Dedifferentiated amniotic fluid mesenchymal stem cell (primary cell): ENCODE measurements around the gene GBF1.
A peak's percentile ranks its signal among the peaks of the same experiment; 100 is the strongest.

ENCODE experiments used
- DNase-seq: peaks from one replicate; pipeline ENCODE4 v3.0.0-alpha.2; 2016; ENCODE audit errors: extremely low spot score

GBF1 gene

DNA sequence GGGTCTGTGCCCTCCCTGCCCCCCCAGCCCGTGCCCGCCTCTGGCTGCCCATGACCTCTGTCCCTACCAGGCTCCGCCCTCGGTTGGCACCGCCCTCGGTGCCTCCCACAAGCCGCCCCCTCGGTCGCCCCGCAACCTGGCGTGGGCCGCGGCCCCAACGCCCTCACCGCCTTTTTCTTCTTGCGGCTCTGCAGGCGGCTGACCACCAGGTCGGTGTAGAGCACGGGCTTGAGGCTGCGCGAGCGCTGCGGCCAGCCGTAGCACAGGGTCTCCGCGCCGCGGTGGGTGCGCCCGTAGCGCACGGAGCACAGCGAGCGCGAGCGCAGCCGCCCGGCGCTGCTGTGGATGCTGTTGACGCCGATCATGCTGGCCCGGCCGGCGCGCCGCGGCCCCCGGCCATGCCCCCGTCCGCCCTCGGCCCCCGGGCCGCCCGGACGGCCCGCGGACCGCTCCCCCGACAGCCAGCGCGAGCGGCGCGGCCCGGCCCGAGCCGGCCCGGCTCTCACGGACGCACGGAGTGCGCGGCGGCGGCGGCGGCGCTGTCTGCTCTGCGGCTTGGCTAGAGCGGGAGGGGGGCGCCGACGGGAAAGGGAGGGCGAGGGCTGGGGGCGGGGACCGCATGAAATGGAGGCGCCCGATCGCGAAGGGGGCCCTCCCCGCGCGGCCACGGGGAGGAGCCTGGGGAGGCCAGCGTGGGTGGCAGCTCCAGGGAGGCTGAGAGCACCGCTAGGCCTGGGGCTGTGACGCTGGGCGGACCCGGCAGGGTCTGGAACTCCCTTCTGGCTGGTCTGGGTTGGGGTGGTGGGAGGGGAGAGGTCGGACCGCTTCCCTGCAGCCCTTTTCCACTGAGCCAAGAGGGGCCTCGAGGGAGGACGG is 163.6 kb downstream of the GBF1 start:
- DNase-seq = peak; percentile 46

DNA sequence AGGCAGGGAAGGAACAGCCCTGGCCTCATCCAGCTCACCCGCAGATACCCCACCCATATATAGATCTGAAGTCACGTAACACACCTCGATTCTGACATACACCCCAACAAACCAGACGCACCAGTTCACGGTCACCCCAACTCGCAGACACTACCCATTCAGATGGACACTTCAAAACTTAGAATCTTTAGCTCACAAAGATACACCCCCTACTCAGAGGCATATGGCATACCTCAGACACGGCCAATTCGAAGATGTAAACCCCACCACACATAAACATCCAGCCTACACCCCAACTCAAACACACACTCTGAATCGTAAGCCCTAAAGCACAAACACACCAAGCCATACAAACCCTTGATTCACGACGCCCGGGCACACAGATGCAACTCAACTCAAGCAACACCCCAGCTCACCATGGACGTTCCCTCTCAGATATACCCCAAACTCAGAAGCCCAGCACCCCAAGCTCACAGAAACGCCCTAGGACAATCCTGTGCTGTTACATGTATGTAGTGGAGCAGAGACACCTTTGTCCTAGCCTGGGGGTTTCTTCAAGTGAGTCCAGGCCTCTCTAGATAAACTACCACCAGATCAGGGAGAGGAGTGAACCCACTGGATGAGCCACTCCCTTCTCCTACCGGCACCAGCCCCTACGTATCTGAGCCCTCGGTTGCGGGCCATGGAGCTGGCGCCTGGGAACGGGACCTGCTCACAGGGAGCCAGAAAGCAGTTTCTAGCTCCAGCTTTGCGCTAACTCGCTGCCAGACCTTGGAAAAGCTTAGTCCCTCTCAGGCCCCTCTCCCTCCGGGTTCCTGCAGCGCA is 164.5 kb downstream of the GBF1 start:
- no peak for DNase-seq

DNA sequence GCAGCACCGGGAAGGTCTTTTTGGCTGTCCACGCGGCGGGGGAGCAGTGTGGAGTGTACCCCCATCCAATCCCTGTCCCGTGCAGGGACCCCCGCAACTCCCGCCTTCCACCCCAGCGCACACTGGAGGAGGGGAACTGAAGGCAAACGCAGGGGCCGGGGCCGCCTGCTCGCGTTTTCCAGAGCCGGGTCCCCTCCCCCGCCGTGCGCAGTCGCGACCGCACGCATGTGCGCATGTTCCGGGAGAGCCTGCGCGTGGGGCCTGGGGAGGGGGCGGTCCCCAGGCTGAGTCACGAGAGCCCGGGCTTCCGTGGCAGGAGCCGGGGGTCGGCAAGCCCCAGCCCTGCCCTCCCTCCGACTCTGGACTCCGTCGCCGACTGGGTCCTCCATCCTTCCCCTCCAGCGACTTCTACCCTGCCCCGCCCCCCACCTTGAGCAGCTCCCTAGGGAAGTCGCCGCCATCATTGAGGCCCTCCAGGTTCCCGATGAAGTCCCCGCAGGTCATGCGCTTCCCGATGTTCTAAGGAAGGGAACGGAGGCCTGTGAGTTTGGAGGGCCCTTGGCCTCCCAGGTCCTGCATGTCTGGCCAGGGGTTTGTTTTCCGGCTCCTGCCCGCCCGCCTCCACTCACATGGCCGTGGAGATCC is 165.2 kb downstream of the GBF1 start:
- DNase-seq = no peak

DNA sequence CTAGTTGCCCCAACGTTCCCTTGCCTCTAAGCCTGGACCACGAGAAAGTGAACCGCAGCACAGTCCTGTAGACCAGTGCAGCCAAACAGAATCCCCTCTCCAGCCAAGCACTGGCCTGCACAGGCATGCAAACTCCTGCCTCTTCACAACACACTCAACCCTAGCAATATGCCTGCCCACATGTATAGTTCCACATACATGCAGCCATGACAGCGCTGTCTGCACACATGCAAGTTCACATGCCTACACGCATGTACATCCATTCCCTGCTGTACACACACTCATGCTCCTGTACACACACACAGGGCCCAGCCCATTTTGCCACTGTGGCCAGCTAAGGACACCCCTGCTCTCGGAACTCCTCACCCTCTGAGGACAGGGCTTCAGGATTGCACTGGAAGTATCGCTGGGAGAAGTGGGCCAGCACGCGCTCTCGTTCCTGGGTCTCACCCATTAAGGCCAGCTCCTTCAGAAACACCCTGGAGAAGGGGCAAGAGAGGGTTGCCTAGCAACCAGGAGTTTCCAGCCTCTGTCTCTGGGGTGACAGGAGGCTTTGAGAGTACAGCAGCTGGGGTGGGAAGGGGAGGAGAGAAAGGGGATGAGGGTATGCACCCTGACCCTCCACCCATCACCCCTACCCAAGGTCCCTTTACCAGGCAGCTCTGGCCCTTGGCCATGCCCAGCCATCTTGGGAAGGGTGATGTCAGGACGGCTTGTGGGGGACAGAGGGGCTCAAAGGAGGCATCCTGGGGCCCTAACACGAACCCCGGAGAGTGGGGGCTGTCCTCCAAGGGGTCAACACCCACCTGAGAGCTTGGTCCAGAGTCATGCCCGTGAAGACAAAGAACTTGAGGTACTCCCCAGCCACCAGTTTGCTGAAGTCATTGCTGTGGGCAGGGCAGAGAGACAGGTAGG is 166.3 kb downstream of the GBF1 start:
- DNase-seq = no peak

DNA sequence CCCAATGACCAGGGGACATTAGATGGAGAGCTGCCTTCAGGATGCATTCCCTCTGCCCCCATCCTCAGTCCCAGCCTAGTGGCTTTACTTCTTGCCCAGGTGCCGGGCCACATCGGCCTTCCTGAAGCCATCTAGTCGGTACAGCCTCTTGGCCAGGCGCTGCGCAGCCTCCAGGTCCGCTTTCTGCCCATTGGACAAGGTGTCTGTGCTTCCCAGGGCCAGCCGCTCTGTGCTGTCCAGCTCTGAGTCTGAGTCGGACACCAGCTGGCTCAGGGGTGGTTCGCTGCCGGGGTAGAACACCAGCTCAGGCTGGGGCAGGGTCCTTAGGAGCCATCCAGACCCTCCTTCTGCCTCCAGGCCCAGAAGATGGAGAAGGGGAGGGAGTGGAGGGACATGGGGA is 167.0 kb downstream of the GBF1 start:
- no peak for DNase-seq

DNA sequence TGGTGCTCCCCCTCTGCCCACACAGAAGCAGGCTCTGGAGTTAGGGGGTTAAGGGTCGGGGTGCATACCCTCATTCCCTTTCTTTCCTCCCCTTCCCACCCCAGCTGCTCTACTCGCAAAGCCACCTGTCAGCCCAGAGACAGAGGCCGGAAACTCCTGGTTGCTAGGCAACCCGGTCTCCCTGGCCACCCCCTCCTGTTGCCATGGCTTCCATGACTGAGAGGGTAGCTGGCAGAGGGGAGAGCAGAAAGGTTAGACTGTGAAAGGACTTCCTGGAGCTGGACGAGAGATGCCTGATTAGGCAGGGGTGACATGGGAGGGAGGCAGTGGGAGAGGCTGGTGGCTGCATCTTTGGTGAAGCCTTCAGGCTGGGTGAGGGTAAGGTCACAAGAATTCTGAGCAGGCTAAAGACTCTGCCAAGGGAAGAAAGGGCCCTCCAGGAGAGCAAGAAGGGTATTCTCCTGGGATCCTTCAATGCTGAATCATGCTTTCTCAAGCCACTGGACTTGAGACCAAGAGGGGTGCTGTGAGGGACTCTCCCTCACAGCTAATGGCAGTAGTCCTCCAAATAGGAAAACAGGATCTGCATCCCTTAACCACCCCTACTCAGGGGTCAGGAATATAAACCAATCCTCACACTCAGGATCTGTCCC is 167.8 kb downstream of the GBF1 start:
- DNase-seq = no peak

DNA sequence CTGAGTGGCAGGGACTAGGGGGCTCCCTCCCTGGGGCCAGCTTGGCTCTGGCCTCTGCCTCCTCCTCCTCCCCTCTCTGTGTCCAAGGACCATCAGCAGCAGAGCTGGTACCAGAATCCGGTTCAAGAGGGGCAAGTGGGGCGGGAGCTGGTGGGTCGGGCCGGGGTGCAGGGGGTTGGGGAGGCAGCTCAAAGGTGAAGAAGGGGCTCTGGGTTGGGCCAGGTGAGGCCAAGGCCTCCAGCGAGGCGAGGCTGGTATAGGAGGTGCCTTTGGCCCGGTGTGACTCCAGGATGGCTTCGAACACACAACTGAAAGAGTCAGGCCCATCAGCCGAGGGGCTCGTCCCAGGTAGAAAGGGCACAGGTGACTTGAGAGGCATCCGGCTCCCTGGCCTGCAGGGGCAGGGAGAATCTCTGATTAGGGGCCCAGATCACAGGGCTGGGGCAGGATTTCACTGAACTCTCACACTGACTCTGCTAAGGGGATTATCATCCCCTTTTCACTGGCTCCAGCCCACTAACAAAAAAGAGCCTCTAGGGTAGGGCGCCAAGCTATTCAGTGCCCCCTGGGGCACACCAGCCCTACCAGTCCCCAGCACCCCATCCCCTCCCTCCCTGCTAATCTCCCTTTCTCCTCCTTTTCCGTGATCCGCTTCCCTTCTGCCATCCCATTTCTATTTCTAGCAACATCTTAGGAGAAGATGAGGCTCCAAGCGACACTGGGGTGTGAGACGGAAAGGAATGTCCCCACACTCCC is 168.7 kb downstream of the GBF1 start:
- no peak for DNase-seq

DNA sequence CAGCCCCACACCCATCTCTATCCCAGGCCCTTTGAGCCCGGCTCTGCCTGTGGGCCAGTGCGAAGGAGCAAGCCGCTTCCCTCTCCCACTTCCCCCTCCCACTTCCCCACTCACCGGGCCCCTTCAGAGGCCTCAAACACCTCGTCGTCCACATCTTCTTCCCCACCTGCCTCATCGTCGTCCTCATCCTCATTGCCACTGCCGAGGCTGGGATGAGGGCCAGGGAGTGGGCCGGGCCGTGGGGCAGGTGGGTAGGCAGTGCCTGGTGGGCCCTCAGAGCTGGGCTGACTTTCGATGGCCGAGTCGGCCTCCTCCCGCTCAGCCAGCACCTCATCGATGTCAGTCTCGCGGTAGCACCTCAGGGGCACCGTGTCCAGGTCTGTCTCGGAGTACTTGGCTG is 169.4 kb downstream of the GBF1 start:
- no peak for DNase-seq

DNA sequence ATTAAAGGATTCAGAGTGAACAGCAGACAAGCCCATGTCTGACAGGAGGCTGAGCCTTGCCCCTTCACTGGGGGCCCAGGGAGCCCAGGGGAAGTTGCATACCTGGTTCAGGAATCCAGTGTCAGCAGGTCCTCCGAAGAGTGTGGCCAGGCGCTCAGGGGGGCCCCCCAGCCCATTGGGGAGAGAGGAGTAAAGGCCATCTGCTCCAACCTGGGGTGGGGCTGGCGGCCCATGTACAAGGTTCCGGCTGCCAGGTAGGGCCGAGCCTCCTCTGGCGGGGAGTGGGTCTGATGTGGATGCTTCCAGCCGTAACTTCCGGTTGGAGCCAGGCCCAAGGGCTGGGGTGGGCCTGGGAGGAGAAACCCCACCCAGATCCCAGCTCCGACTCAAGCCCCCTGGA is 171.0 kb downstream of the GBF1 start:
- no peak for DNase-seq

DNA sequence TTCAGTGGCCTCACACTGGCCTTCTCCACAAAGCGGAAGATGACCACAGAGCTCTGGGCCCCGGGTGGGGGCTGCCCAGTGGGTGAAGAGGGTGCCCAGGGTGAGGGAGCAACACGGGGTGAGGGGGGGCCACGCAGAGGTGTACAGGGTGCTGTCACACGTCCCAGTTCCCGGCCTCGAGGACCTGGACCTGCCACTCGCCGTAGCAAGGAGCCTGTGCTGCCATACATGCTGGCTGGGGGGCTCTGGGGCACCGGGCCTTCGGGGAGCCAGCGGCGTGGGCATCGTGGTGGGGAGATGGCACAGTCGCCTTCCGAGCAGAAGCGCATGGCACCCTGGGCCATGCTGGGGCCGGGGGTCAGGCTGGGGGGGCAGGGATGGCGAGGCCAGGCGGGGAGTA is 171.4 kb downstream of the GBF1 start:
- DNase-seq = no peak

DNA sequence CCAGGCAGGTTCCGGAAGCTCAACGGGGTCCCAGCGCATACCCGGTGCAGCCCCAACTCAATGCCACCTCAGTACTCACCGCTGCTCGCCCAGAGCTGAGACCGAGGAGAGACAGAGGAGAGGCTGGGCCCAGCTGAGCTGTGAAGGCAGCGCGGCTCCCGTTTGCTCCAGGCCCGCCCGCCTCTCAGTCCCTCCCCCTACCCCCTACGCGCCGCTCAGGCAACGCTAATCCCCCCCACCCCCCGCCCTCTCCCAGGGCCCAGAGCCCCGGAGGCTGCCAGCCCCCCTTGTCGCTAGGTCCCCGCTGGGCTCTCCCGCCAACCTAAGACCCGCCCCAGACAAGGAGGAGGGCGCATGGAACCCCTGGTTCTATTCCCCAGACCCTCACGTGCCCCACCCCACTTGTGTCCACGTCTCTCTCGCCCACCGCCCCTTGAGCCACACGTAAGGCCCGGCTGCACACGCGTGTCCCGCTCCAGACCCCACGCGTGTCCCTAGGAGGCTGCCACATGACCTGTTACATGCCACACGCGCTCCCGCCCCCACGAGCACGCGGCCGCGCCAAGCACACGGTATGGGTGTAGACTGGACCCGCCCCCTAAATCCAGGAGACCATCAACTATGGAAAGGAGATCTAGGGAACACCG is 173.4 kb downstream of the GBF1 start, which contains the start of gene PSD:
PSD (minus strand) TSS at position 164 of the 647 bp plus-strand sequence. CDS start 1,747 bp downstream, outside the sequence.
- no peak for DNase-seq

DNA sequence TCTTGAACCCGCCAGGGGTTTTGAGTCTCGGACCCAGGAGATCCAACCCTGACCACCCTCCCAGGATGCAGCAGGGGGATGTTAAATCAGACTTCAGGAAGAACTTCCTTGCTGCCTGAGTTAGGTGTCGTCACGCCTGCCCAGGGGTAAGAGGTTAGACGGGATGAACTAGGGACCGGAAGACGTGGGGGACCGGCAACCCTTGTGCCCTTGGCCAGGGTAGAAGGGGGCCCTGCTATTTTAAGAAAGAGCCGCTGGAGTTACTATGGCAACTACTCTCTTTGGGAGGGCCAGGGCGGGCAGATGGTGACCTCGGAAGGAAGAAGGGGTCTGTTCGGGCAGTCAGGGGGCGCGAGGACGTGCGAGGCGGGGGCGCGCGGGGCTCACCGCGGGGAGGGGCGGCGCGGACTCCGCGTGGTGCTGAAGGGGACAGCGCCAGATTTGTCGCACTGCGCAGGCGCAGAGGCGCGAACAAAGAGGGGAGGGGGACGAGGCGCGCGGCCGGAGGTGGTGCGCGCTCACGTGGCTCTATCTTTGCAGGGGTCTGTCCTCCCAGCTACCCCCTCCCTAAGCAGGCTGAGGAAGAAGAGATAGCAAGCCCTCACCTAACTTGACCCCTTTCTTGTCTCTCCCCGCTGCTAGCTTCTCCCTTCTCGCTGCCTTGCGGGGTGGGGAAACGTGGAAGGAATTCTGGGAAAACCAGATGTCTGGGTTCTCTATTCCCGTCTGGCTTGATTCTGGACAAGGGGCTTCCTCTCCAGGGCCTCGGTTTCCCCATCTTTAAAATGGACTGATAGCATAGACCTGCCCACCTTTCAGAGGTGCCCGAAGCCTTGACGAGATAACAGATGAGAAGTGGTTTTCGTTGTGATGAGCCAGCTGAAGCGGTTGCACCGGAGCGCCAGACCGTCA is 174.2 kb downstream of the GBF1 start:
- no peak for DNase-seq

DNA sequence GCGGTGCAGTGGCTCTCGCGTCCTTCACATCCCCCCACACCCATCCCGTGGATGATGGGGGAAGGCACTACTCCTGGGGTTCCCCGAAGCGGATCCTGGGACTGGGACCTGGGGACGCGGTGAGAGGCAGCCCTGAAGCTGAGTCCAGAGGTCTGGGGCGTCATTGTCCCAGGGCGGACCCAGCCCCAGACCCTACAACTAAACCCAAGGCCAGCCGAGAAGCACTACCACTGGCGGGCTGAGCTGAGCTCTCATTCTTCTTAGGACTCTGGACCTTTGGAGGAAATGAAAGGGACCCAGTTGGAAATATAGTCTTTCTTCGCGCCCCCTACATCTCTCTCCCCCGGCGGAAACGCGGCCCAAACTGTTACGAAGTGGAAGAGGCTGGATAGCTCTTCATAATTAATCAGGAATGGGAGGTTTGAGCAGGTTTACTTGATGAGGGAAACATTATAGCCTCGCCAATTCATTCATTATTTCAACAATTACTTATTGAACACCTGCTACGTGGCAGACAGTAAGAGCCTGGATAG is 174.9 kb downstream of the GBF1 start:
- DNase-seq = no peak

DNA sequence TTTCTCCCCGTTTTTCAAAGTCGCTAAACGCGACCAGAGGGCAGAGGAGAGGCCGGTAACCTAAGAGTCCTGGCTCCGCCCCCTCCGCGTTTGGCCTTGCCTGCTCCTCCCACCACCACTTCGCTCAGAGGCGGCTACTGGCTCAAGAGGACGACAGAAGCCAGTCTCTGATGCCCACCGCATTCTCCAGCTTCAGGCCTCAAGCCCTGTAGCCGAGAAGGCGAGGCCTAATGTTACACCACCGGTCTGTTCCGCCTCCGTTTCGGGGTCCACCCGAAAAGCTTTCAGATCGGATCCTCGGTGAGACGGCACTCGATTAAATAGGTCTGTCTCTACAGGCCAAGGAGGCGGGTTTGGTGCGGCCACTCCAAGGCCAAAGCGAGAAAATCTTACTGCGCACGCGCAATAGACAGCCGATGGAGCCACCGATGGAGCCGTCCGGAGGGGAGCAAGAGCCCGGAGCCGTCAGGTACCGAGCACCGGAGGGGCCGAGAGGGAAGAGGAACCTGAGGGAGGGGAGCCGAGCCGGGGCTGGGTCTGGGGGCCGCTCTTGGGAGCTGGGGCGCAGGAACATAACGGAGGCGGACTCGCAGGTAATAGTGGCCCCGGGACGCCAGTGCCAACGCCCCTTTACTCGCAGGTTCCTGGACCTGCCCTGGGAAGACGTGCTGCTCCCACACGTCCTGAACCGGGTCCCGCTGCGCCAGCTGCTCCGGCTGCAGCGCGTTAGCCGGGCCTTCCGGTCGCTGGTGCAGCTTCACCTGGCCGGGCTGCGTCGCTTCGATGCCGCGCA is 175.6 kb downstream of the GBF1 start, which contains the start of gene FBXL15:
FBXL15 (plus strand) TSS at position 123 of the 793 bp plus-strand sequence; CDS start at position 417, 294 bp downstream.
- peak; percentile 97 for DNase-seq

DNA sequence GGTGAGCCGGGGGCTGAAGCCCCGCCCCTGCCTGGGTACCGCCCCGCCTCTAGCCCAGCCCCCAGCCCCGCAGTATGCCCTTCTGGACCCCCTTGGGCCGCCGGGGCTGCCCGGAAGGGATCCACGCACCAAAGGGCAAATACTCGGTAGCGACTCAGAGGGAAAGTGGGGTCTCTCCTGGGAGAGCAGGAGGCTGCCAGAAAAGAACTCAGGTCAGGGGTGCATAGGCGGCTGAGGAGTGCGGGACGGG is 176.1 kb downstream of the GBF1 start:
- DNase-seq = no peak

DNA sequence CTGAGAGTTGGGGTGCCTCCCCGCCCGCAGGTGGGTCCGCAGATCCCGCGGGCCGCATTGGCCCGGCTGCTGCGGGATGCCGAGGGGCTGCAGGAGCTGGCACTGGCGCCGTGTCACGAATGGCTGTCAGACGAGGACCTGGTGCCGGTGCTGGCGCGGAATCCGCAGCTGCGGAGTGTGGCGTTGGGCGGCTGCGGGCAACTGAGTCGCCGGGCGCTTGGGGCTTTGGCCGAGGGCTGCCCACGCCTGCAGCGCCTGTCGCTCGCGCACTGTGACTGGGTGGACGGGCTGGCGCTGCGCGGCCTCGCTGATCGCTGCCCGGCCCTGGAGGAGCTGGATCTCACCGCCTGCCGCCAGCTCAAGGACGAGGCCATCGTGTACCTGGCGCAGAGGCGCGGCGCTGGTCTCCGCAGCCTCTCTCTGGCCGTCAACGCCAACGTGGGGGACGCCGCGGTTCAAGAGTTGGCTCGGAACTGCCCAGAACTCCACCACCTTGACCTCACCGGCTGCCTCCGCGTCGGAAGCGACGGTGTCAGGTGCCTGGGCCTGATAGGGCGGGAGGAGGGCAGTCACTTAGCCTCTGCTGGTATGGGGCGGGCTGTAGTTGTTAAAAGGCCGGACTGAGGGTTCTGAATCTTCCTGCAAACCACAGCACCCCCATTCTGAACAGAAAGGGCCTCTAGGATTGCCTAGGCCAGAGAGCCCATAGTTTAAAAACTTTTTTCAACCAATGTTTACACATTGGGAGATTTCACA is 176.6 kb downstream of the GBF1 start:
- no peak for DNase-seq
